Caco-2 (cell line): ENCODE results near the gene ISLR. TPM values are rescaled to one million over a fixed set of nuclear protein-coding genes. Genes with fewer than 3 reads are reported as not detected.

Source experiments
- BruUV-seq: library from RNA; stranded (reverse); fragments of 400-500 nt; replicated peaks from 2 replicates; lab custom pipeline; 2021; lab: Mats Ljungman, UMichigan
- CTCF ChIA-PET: fragments of 300-600 bp; sonication (Branson Sonifier 250); formaldehyde crosslinking; loops from one replicate; lab custom pipeline; 2022; ENCODE audit warnings: antibody characterized with exemption; lab: Charles Lee
- POLR2A ChIA-PET: fragments of 300-600 bp; sonication (Branson Sonifier 250); formaldehyde crosslinking; loops from one replicate; lab custom pipeline; 2022; ENCODE audit warnings: antibody characterized with exemption; lab: Charles Lee
- DNase-seq, 2 experiments: peaks; one replicate each; pipeline versions ENCODE4 v3.0.0 to v3.0.0-alpha.2; 2020 to 2022
- H3K27me3 ChIP-seq: replicated peaks from 2 replicates; pipeline ENCODE4 v1.6.0; 2011; ENCODE audit warnings: low read length; ENCODE audit not compliant: control insufficient read depth, insufficient read depth
- H3K36me3 ChIP-seq: 2 replicates; pipeline ENCODE4 v1.5.1; 2011; ENCODE audit warnings: low read length; ENCODE audit not compliant: control insufficient read depth, insufficient read depth
- H3K4me1 ChIP-seq: fragments of 250-450 bp; sonication (Bioruptor Pico); 2 replicates; pipeline ENCODE4 v1.5.1; 2020; ENCODE audit warnings: mild to moderate bottlenecking
- H3K4me3 ChIP-seq: 2 replicates; pipeline ENCODE4 v1.5.1; 2011; ENCODE audit warnings: low read depth, mild to moderate bottlenecking, control low read depth, low read length
- H3K9me3 ChIP-seq: fragments of 250-450 bp; sonication (Bioruptor Pico); 2 replicates; pipeline ENCODE4 v1.5.1; 2020; ENCODE audit warnings: mild to moderate bottlenecking, moderate library complexity
- H3K27ac Mint-ChIP-seq: one replicate; pipeline ENCODE4 v1.8.0; 2022; ENCODE audit warnings: mixed read lengths; ENCODE audit not compliant: unreplicated experiment
- H3K27me3 Mint-ChIP-seq: one replicate; pipeline ENCODE4 v1.8.0; 2022; ENCODE audit warnings: mixed read lengths; ENCODE audit not compliant: insufficient read depth, unreplicated experiment
- H3K36me3 Mint-ChIP-seq: one replicate; pipeline ENCODE4 v1.8.0; 2022; ENCODE audit warnings: mild to moderate bottlenecking, mixed read lengths; ENCODE audit not compliant: insufficient read depth, unreplicated experiment
- H3K4me1 Mint-ChIP-seq: one replicate; pipeline ENCODE4 v1.8.0; 2022; ENCODE audit warnings: low read depth, mixed read lengths; ENCODE audit not compliant: unreplicated experiment
- H3K4me3 Mint-ChIP-seq: one replicate; pipeline ENCODE4 v1.8.0; 2022; ENCODE audit warnings: mild to moderate bottlenecking, moderate library complexity, mixed read lengths; ENCODE audit not compliant: unreplicated experiment
- H3K9me3 Mint-ChIP-seq: one replicate; pipeline ENCODE4 v1.8.0; 2022; ENCODE audit warnings: mixed read lengths; ENCODE audit not compliant: unreplicated experiment
- intact Hi-C: fragments of 100-400 bp; cut with micrococcal nuclease; formaldehyde crosslinking; loops from one replicate; pipeline ENCODE4 v1.10.0; 2022; ENCODE audit not compliant: unreplicated experiment
- total RNA-seq: library from RNA; stranded (reverse); gene quantifications from 2 replicates; pipeline ENCODE4 v1.2.3, GENCODE V29; 2022
- TF ChIP-seq, protein P1 (sequence below), 2 experiments: fragments of 200-600 bp in 1 of 2; IDR thresholded peaks; 1 replicate in 1 of 2; 2 replicates in 1 of 2; pipeline versions ENCODE4 v1.5.1 to v1.8.0; 2011 to 2022; ENCODE audit warnings: antibody characterized with exemption in 1 of 2, control low read depth in 1 of 2, inconsistent platforms in 1 of 2, low read depth in 1 of 2, low read length in 1 of 2, mild to moderate bottlenecking in 1 of 2, moderate library complexity in 1 of 2; ENCODE audit not compliant: insufficient read depth in 1 of 2, severe bottlenecking in 1 of 2, unreplicated experiment in 1 of 2

Gene ISLR
- total RNA-seq, 1 experiment from 2014 or later = not detected

DNA sequence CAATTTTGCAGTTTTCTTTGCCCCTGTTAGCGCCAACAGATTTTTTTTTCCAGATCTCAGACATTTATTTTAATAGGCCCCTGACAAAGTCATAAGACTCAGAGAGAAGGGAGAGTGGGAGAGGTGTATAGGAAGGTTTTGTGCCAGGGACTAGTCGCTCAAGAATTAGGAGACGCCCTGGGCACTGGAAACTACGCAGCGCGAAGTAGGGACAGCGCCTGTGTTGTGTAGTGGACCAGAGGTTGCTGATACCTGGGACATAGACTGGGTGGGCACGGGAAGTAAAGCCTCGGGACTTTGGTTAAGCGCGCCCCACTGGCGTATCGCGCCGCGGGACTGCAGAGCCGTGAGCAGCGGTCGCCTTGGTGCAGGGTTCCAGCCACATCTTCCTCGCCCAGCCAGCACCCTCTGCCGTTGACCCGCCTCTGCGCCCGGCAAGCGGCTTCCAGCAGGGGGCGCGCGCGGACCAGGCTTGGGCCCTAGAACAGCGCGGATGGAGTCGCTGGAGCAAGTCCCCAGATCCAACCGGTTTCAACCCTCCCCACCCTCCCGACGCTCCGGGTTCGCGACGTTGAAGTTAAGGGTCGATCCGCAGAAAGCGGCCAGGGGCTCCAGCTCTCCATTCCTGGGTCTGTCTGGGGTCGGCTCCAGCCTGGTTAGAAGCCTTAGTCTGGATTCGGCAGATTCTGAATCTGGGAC, 46.1 kb upstream of the ISLR start:
- Mint-ChIP-seq H3K27me3 (peaks cover 54% of the 10 kb centered on the region), H3K27ac (no peak overlapping the region), H3K9me3 (no peaks in the 10 kb centered on the region), H3K4me3 (peak overlapping the region; percentile 45), H3K36me3 (no peaks in the 10 kb centered on the region), H3K4me1 (no peaks in the 10 kb centered on the region)
- Histone ChIP-seq H3K4me3 (no peak overlapping the region), H3K4me1 (no peaks in the 10 kb centered on the region), H3K9me3 (no peaks in the 10 kb centered on the region), H3K36me3 (no peaks in the 10 kb centered on the region), H3K27me3 (peaks cover 4% of the 10 kb centered on the region)
- intact Hi-C loops = loop anchor here (1.0 kb wide), 3 partner anchors 176 to 195 kb away; no protein-coding TSS in a partner anchor
- BruUV-seq = no TSS peak
- peak; percentile 79 to 92 for DNase-seq
- ChIA-PET POLR2A (no interaction called here), CTCF (interaction anchor here (1.0 to 2.4 kb wide), 2 partner anchors 17 to 180 kb away, joined by 3 to 22 read pairs; no protein-coding TSS in a partner anchor)
- TF ChIP-seq, protein P1, sequence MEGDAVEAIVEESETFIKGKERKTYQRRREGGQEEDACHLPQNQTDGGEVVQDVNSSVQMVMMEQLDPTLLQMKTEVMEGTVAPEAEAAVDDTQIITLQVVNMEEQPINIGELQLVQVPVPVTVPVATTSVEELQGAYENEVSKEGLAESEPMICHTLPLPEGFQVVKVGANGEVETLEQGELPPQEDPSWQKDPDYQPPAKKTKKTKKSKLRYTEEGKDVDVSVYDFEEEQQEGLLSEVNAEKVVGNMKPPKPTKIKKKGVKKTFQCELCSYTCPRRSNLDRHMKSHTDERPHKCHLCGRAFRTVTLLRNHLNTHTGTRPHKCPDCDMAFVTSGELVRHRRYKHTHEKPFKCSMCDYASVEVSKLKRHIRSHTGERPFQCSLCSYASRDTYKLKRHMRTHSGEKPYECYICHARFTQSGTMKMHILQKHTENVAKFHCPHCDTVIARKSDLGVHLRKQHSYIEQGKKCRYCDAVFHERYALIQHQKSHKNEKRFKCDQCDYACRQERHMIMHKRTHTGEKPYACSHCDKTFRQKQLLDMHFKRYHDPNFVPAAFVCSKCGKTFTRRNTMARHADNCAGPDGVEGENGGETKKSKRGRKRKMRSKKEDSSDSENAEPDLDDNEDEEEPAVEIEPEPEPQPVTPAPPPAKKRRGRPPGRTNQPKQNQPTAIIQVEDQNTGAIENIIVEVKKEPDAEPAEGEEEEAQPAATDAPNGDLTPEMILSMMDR (IDR thresholded peaks at IDR 0.05; ENCODE audit: insufficient read depth in 1 of 2, low read depth in 1 of 2, low read length in 1 of 2, severe bottlenecking in 1 of 2, unreplicated experiment in 1 of 2) = peak; percentile 92 to 99

DNA sequence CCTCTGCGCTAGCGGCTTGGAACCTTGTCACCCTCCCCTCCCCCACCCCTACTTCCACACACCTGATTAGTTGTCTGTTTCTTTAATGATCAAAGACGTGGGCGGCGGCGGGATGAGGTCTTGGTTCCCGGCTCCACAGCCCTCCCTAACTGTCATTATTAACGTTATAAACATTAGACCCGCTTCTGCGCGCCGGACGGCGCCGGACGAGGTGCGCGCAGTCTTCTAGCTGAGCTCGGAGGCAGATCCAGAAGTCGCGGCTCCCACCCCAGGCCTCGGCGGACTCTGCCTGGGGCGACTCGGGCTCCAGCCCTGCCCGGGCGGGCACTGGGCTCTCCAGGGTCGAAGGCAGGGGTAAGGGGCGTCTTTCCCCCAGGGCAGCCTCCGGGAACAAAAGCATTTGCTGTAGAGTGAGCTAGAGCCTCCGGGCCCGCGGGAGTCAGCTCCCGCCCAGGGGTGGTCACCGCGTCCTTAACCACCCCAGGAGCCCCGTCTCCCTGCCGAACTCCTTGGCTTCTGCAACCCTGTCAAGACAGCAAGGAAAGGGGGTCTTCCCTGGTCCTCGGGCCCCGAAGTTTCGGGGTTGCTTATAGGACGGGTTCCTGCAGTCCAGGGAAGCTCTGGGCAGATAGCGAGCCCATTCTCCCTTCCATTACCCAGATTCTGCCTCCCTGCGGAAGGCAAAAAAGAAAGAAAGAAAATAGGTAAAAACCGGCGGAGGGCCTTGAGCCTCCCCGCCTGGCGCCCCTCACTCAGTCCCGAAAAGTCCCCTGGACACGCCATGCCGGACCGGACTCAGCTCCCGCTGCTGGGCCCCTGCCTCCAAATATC, 45.3 kb upstream of the ISLR start:
- POLR2A ChIA-PET = no interaction called here
- peaks cover 51% of the 10 kb centered on the region for H3K27me3 Mint-ChIP-seq
- no peaks in the 10 kb centered on the region for H3K4me1 Mint-ChIP-seq
- Histone ChIP-seq H3K36me3 (no peaks in the 10 kb centered on the region), H3K4me1 (no peaks in the 10 kb centered on the region), H3K9me3 (no peaks in the 10 kb centered on the region), H3K27me3 (peaks cover 4% of the 10 kb centered on the region), H3K4me3 (no peak overlapping the region)
- BruUV-seq = no TSS peak
- TF ChIP-seq, protein P1 (IDR thresholded peaks at IDR 0.05; ENCODE audit: insufficient read depth in 1 of 2, low read depth in 1 of 2, low read length in 1 of 2, severe bottlenecking in 1 of 2, unreplicated experiment in 1 of 2) = no peak
- peak overlapping the region; percentile 45 for H3K4me3 Mint-ChIP-seq
- no peaks in the 10 kb centered on the region for H3K36me3 Mint-ChIP-seq
- no peak for DNase-seq
- H3K9me3 Mint-ChIP-seq = no peaks in the 10 kb centered on the region
- intact Hi-C loops = loop anchor here (1.0 kb wide), 3 partner anchors 175 to 194 kb away; no protein-coding TSS in a partner anchor
- H3K27ac Mint-ChIP-seq = no peak overlapping the region
- CTCF ChIA-PET = interaction anchor here (0.6 to 2.4 kb wide), 4 partner anchors 16 to 188 kb away, joined by 3 to 22 read pairs (median 6); no protein-coding TSS in a partner anchor
